IPS-11a (cell line): ENCODE results near the gene COPG1.
A peak's percentile ranks its signal among the peaks of the same experiment; 100 is the strongest.
"Not testable (repeated sequence)": the region's sequence is repeated elsewhere in the genome, so short reads cannot be mapped to it uniquely, and the experiment has no call there.

Experiments used
- H3K4me3 ChIP-seq: one replicate; pipeline ENCODE4 v1.5.1; 2013; ENCODE audit warnings: low read depth, low read length, control low read depth

COPG1 gene

DNA sequence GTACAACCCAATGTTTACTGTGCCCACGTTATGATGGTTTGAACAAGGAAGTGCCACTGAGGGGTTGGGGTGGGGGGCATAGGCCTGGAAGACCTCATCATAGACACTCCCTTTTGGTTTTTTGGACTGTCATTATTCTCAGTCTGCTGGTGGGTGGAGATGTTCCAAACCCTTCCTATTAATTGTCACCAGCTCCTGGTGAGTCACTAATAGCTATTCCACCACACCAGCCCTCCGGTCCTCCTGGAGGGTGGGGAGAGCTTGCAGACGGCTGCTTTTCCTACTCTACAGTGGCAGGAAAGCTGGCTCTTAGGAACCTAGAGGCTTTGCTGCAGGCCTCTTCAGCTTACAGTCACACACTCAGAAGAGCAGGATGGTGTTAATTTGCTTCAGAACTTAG, 9.0 kb upstream of the COPG1 start:
- H3K4me3 ChIP-seq: no peak overlapping the region

DNA sequence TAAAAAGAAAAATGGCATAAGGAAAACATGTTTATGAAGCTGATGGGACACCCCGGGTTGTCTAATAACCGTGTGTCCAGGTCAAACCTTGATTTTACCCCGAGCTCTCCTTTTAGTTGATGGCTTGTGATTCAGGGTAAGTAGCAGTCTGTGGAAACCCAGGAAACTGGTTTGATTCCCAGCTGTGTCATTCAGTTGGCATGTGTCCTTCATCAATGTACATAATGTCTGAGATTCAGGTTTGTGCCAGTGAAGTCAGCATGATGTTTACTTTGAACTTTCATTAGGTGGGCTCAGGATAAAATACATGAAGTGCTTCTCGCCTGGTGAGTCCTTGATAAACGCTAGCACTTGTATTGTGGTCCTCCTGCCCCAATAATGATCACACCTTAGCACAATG, 4.3 kb upstream of the COPG1 start:
- H3K4me3 ChIP-seq: no peak overlapping the region

DNA sequence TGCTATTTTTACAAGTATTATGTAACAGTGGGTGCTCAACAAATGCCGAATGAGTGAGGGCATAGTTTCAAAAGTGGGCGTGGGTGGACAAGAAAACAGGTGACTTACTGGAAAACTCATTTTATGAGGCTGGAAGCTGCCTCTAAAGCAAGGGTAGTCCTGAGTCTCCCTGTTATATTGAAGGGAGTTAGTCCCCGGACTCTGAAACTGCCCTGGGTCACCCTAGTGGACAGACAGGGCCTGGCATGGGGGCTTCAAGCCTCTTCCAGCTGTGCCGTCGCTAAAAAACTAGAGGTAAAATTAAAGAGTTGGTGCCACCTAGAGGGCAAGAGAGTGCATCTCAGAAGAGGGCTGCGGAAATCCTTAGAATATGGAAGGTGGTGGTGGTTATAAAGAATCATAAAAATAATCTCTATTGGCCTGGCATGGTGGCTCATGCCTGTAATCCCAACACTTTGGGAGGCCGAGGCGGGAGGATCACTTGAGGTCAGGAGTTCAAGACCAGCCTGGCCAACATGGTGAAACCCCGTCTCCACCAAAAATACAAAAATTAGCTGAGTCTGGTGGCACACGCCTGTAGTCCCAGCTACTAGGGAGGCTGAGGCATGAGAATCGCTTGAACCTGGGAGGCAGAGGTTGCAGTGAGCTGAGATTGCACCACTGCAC, 3.6 kb upstream of the COPG1 start:
- H3K4me3 ChIP-seq: not testable (repeated sequence)

DNA sequence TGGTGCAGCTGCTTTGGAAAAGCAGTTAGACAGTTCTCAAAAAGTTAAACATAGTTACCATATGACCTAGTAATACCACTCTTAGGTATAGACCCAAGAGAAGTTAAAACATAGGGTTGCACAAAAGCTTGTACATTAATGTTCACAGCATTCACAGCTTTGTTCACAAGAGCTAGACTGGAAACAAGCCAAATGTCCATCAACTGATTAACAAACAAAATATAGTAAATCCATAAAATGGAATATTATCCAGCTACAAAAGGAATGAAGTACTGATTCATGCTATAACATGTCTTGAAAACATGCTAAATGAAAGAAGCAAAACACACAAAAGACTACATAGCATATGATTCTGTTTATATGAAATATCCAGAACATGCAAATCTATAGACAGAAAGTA, 2.8 kb upstream of the COPG1 start:
- no peak overlapping the region for H3K4me3 ChIP-seq

DNA sequence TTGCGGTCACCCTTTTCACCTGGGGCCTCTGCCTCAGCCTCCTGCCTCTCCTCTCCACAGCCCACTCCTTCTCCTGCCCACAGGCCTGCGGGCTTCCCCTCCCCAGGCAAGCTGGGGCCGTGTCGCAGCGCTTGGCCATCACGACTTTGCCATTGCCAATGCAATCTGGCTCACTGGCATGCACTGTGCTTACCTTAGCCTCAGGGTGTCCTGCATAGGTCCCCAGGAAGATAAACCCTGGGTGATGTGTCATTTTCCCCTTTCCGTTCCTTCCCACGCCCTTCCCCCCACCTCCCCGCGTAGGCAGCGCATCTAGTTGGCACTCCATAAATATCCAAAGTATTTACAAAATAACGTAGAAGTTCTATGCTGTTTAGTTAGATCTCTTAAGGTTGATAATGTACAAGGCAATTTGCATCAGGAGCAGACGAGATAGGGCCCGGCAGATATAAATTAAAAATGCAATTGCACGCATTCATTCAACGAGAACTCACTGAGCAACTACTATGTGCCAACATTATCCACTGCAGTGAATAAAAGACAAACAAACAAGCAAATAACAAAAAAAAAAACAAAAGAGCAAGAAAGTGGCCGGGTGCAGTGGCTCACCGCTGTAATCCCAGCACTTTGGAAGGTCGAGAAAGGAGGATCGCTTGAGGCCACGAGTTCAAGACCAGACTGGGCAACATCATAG, 973 bp upstream of the COPG1 start:
- H3K4me3 ChIP-seq: peak overlapping the region; percentile 91

DNA sequence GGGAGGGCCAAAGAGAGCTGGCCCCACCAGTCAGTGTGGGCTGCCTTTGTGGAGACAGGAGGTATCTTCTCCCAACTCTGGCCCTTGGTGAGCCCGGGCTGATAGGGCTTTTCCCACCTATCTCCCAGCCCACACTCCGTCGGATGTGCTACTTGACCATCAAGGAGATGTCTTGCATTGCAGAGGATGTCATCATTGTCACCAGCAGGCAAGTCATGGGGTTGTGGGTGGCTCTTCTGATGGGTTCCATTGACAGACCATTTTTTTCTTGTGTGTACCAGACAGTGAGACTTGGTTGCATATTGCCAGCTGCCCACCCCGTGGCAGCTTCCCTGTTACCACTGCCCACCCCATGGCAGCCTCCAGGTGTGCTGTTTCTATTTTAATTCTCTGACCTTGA, 3.3 kb downstream of the COPG1 start:
- no peak overlapping the region for H3K4me3 ChIP-seq

DNA sequence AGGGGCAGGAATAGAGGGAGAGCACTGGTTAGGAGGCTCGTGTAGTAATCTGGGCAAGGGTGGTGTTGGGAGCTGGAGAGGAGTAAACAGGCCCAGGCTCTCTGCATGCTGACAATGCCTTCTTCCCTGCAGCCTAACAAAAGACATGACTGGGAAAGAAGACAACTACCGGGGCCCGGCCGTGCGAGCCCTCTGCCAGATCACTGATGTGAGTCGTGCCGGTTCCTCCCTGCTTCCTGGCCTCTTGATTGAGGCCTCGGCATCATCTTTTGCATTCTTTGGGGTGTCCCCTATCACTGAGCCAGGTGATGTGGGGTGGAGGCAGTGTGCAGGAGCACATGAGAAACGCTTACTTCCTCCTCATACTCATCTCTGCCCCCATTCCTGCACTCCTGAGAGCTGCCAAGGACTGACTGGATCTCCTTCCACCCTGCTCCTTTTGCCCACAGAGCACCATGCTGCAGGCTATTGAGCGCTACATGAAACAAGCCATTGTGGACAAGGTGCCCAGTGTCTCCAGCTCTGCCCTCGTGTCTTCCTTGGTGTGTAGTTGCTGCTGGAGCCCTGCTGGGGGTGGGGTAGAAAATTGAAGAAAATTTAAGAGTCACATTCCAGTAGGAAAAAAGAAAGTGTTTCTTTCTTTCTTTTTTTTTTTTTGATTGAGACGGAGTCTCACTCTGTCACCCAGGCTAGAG, 5.3 kb downstream of the COPG1 start:
- H3K4me3 ChIP-seq: no peak overlapping the region

DNA sequence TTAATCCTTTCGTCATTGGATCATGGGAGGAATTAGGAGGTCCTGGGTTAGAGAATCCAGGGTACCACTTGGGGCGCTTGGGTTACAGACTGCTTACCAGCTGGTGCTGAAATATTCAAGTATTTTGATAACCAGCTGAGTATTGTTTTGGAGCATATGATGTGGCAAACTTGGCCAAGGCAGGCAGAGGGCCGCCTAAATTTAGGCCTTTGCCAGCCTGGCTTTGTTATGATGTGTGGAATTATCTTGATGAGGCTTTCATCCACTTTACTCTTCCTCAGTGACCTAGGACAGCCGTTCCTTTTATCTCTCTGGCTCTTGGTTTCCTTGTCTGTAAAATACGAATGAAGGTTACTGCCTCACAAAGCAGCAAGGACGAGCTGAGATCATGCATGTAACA, 6.9 kb downstream of the COPG1 start:
- H3K4me3 ChIP-seq: no peak overlapping the region

DNA sequence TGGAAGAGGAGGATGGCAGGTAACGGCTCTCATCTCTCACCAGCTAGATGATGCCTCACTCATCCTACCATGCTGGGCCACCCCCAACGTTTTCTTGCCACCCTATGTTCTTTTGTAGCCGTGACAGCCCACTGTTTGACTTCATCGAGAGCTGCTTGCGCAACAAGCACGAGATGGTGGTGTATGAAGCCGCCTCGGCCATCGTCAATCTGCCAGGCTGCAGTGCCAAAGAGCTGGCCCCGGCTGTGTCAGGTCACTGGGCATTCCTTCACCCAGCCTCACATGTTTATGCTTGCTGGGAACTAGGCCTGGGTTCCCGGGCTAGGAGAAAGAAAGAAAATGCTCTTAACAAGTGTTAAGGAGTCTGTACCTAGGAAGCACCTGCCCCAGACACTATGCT, 8.2 kb downstream of the COPG1 start:
- no peak overlapping the region for H3K4me3 ChIP-seq

DNA sequence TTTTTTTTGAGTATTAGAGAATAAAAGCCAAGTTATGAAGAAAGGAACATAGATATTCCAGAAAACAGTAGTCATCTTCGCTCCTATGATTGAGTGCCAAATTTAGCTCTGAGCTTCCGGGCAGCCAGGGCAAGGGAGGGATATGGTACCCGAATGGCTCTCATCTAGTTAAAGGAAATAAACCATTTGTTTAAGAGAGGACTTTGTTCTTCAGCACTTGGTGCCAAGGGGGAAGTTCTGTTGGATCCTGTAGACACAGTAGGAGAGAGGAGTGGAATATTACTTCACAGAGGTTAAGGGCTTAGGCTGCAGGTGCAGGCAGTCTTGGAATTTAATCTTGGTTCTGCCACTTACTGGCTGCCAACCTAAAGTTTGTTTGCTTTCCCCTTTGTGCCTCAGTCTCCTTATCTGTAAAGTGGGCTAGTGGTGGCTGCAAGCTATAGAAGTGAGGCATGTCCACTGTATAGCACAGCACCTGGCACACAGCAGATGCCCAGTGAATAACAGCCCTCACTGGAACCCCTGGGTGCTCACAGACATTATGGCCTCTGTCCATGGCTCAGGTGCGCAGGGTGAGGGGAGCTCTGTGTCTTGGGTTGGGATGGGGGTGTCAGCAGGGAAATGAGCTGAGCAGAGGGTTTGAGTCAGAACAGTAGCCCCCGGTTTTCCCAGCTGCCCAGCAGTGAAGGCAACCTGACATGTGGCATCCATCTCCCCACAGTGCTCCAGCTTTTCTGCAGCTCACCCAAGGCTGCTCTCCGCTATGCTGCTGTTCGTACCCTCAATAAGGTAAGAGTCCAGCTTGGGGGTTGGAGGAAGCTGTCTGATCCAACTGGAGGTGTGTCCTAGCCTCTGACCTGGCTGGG, 10.4 kb downstream of the COPG1 start:
- H3K4me3 ChIP-seq: no peak overlapping the region

DNA sequence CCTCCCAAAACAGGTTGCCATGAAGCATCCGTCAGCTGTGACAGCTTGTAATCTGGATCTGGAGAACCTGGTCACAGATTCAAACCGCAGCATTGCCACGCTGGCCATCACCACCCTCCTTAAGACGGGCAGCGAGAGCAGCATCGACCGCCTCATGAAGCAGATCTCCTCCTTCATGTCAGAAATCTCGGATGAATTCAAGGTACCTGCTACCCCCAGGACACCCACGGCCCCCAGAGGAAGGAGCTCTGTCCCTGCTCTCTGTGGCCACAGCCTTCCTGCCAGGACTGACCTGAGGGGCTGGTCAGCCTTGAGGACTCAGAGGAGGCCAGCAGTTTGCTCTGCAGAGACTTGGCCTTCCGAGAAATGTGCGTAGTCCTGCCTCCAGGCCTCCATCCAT, 11.2 kb downstream of the COPG1 start:
- no peak overlapping the region for H3K4me3 ChIP-seq

DNA sequence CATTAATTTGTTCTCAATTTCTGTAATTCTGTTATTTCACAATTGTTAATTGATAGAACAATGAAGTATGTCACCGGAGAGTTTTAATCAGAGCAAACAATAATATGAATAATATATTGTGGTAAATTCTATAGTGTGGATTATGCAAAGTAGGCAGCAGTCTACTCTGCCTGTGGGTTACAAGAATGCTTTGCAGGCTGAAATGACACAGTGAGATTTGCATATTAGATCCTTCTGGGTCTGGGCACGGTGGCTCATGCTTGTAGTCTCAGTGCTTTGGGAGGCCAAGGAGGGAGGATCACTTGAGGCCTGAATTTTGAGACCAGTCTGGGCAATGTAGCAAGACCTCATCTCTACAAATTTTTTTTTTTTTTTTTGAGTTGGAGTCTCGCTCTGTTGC, 12.5 kb downstream of the COPG1 start:
- H3K4me3 ChIP-seq: no peak overlapping the region

DNA sequence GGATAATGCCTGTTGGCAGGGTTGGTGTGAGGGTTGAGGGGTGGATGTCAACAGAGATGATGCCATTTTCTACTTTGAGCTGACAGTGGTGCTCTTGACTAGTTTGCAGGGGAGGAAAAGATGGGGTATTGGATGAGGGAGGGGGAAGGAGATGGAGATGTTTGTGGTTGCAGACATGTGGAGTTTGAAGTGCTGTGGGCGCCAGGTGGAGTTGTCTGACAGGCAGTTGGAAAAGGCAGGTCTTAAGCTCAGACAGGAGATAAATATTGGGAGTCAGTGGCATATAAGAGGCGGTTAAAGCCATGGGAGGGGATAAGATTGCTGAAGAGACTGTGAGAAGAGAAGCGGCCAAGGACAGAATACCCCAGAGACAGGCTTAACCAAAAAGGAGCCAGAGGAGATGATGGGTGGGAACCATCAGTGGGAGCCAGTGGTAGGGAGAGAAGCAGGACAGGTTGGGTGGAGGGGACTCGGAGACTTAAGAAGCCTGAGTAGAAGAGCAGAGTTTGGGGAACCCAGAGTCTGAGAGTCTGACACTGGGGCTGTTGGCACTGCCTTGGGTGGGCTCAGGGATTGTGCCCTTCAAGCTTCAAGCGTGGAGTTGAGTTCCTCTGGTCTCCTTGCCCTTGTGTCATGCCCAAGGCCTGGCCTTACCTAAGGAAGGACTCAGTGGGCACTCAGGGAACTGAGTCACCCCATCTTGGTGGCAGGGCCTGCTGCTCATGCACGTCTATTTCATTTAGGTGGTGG, 13.9 kb downstream of the COPG1 start:
- no peak overlapping the region for H3K4me3 ChIP-seq

DNA sequence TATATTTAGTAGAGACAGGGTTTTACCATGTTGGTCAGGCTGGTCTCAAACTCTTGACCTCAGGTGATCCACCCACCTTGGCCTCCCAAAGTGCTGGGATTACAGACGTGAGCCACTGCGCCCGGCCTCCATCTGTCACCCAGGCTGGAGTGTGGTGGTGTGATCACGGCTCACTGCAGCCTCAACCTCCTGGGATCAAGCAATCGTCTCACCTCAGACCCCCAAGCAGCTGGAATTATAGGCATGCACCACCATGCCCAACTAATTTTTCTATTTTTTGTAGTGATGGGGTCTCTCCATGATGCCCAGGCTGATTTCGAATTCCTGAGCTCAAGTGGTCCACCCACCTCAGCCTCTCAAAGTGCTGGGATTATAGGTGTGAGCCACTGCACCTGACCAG, 15.6 kb downstream of the COPG1 start:
- H3K4me3 ChIP-seq: not testable (repeated sequence)

DNA sequence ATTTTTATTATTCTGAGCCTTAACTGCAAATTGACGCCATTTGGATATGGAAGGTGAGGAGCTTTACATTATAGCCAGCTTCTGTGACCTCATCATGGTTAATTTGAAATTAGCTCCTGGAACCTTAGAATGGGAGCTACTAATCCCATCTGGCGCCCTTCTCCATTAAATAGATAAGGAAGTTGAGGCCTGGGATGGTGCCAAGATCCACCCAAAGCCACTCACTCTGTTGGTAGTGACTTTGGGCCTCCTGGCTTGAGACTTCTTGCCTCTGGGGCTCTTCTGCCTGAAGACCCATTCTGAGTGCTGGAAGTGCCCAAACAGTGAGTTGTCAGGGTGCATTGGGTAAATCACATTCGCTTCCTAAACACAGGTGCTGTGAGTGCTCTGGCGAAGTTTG, 17.2 kb downstream of the COPG1 start:
- no peak overlapping the region for H3K4me3 ChIP-seq

DNA sequence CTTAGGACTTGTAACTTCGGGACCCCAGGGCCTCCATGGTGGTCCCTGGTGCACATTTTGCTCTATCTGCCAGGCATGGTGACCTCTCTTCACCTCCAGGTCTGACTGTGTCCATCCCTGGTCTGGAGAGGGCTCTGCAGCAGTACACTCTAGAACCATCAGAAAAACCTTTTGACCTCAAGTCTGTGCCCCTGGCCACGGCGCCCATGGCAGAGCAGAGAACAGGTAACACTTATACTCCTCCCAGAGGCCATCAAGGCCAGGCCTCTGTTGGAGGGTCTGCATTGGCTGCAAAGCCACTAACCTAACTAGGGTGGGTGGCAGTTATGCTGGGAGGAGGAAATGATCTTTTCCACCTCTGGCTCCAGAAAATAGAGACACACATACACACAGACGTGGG, 19.0 kb downstream of the COPG1 start:
- H3K4me3 ChIP-seq: no peak overlapping the region

DNA sequence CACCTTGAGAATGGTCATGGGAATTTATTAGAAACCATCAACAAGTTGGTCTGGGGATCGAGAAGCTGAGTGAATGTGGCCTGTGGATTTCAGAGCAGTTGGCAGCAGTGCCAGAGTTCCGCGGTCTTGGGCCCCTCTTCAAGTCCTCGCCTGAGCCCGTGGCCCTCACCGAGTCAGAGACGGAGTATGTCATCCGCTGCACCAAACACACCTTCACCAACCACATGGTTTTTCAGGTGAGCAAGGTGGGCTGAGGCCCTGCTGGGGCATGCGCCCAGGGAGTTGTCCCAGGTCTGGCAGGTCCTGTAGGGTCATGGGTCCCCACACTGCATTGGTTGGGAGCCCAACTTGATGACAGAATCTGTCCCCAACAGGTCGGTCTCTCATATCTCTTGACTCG, 22.3 kb downstream of the COPG1 start:
- H3K4me3 ChIP-seq: no peak overlapping the region

DNA sequence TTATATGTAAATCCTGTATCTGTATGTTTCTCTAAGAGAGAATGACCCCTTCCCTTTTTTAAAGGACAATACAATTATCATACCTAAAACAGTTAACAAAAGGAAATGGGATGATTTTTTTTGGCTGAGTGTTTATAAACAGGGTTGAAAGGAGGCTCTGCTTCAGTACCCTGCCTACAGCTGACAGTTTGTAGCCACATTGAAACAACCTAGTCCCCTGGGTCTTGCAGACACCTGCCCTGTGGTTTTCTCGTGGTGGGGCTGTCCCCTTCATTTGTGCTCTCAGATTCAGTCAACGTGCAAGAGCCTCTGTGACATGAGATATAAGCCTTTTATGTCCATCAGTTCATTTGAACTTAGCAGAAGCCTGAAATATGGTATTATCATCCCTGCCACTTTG, 27.0 kb downstream of the COPG1 start:
- H3K4me3 ChIP-seq: no peak overlapping the region

DNA sequence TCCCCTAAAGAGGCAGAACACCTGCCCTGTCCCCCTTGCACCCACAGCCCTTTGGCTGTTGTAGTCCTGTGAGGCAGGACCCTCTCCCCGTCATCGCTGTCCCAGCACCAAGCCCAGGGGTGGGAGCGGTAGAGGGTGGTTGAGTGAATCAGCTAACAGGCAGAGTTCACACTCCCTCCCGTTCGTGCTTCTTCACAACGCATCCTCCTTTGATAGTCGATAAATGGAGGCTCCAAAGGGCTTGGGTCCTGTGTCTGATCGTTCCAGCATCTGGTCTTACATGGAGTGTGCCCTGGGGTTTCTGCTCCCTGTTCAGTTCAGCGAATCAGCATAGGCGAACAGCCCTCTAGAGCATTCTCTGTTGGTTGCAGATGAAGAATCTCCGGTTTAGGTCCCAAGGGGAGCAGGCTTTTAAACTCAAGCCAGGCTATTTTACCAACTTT, 28.4 kb downstream of the COPG1 start:
- peak overlapping the region; percentile 54 for H3K4me3 ChIP-seq

DNA sequence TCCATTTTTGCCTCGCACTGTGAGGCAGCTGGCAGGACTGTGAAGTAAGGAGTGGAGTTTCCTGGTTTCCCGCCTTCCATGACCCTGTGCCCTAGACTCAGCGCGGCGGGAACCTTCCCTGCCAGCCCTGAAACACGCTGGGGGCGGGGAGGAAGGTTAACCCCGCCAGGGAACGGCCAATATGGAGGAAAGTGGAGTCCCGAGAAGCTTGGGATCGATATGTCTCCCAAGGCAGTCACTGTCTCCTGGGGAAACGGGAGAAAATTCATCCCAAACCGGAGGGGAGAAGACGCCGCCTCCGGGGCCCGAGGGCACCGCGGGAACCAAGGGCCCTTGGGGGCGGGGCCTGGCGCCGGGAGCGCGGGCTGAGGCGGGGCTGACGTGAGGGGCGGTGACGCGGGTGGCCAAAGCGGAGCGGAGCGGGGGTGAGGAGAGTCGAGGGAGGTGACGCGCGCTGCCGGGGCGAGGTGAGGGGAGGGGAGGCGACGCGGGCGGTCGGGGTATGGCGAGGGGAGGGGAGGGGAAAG, 29.1 kb downstream of the COPG1 start, which contains the start of gene HMCES:
TSS of gene HMCES (plus strand) at position 432 of the 527 bp plus-strand sequence. CDS start 863 bp downstream, outside the sequence.
- peak within 1 kb of the TSS; percentile 54 for H3K4me3 ChIP-seq
